Cardiac muscle cell (in vitro differentiated cells and primary cell): Measurements from ENCODE around the gene ARHGEF28. TPM values are rescaled to one million over a fixed set of nuclear protein-coding genes. Genes with fewer than 3 reads are reported as not detected.

ENCODE experiments used
- DNase-seq, 2 donors: peaks; one replicate each; pipeline versions ENCODE4 v3.0.0 to v3.0.0-alpha.2; 2010 to 2017; ENCODE audit warnings: low read depth in 1 of 2, low spot score in 1 of 2
- H3K27ac ChIP-seq: fragments of 200-600 bp; sonication (generic); 2 replicates; pipeline ENCODE4 v1.5.1; 2016
- H3K27me3 ChIP-seq: fragments of 200-600 bp; sonication (generic); 2 replicates; pipeline ENCODE4 v1.6.0; 2016; ENCODE audit warnings: control low read depth
- H3K36me3 ChIP-seq: fragments of 200-600 bp; sonication (generic); 2 replicates; pipeline ENCODE4 v1.5.1; 2016; ENCODE audit warnings: control low read depth
- H3K4me1 ChIP-seq: fragments of 200-600 bp; sonication (generic); 2 replicates; pipeline ENCODE4 v1.8.1; 2017; ENCODE audit warnings: low read depth, mild to moderate bottlenecking, mixed run types
- H3K4me3 ChIP-seq: fragments of 200-600 bp; sonication (generic); 2 replicates; pipeline ENCODE4 v1.5.1; 2016; ENCODE audit warnings: mild to moderate bottlenecking
- H3K9me3 ChIP-seq: fragments of 200-600 bp; sonication (generic); 2 replicates; pipeline ENCODE4 v1.5.1; 2017; ENCODE audit warnings: low read depth, mild to moderate bottlenecking, control low read depth
- CTCF ChIP-seq: IDR thresholded peaks from 2 replicates; pipeline ENCODE4 v1.5.1; 2012; ENCODE audit warnings: low read depth, mild to moderate bottlenecking, low read length
- polyA plus RNA-seq: library from polyadenylated mRNA; unstranded; fragments of >200 nt; fragmentation: Nextera tagmentation; extraction: Ambion mirVana; gene quantifications from 2 replicates; pipeline ENCODE4 v1.2.1, GENCODE V29; 2016
- total RNA-seq: library from RNA; depleted of rRNA; stranded (reverse); fragments of >200 nt; gene quantifications from 2 replicates; pipeline ENCODE4 v1.2.3, GENCODE V29; 2016

The ARHGEF28 gene
- total and polyA plus RNA-seq, 2 experiments from 2014 or later, result 0.30 TPM; not detected in 1

DNA sequence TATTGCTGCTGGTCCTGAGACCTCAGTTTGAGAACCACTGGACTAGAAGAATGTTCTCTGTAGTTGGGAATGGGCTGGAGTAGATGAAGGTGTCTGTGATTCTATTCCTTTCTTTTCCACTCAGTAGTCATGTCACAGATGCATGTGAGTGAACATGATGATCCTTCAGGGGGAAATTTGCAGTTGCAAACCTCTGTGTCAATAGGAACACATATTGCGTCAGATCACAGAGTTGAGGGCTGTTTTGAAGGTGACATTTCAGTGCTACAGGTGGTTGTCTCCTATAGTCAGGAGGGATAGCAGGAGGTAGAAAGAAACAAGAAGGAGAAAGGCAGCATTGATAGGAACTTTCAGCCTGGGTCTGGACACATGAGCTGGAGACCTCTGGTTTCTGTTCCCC is 239.3 kb downstream of the ARHGEF28 start:
- TF ChIP-seq CTCF, result no peak
- H3K27me3 ChIP-seq, result no peaks in the 10 kb centered on the region
- H3K4me1 ChIP-seq, result no peaks in the 10 kb centered on the region
- DNase-seq, result no peak
- no peaks in the 10 kb centered on the region for H3K36me3 ChIP-seq
- no peaks in the 10 kb centered on the region for H3K9me3 ChIP-seq
- H3K27ac ChIP-seq, result no peak overlapping the region
- no peak overlapping the region for H3K4me3 ChIP-seq

DNA sequence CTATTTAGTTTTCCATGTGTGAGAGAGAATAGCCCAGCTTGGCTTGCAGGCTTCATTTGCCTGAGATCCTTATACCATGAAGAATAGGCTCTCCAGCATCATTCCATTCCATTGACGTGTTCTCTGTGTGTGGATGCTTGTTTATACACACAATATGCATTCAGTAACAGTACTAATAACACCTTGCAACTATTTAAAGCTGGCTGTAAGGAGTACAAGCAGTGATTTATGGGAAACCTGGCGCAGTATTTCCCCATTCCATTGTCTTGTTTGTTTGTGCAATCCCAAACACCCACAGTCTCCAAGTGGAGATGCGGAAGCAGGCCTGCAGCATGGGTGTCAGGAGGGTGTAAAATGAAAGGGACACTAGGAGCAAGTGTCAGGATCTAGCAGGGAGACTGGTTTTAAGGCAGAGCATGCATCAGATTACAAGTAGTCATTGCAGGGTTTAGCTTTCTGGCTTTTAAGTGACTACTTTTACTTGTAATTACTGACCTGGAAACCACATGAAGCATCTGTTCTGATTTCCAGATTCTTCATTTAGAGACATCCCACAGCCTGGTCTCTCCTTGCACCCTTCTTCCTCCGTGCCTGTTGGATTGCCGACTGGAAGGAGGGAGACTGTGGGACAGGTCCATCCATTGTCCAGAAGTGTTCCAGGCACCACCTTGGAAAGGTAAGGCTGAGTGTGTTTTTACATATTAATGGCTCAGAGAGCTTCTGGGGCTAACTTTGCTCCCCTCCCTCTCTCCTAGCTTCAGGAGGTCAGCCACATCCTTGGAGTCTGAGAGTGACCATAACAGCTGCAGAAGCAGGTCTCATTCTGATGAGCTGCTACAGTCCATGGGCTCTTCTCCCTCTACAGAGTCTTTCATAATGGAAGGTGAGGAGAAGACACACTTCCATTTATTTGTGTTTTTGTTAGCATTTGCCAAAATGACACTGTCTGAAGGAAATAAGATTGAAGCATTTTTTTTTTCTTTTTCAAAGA is 241.6 kb downstream of the ARHGEF28 start:
- Histone ChIP-seq H3K4me3 (no peak overlapping the region), H3K36me3 (no peaks in the 10 kb centered on the region), H3K9me3 (no peaks in the 10 kb centered on the region), H3K27me3 (no peaks in the 10 kb centered on the region), H3K4me1 (no peaks in the 10 kb centered on the region), H3K27ac (no peak overlapping the region)
- no peak for TF ChIP-seq CTCF
- peak in 1 of 2 donors; percentile 15 for DNase-seq

DNA sequence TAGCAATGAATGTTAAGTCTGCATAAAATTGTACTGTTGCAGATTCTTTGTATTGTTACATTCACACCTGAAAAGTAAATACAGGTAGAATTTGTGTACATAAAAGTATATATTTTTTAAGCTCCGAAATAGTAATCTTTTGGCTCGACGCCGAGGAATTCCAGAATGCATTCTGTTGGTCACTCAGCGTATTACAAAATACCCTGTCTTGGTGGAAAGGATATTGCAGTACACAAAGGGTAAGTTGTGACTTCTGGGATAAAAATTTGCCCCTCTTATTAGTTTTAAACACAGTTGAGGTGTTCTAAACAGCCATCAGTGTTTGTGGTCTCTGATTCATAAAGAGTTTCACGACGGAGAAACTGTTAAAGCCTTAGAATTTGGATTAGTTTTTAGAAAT is 257.6 kb downstream of the ARHGEF28 start:
- no peak overlapping the region for H3K27ac ChIP-seq
- no peaks in the 10 kb centered on the region for H3K9me3 ChIP-seq
- H3K36me3 ChIP-seq, result no peaks in the 10 kb centered on the region
- peak in 1 of 2 donors; percentile 62 for DNase-seq
- H3K4me1 ChIP-seq, result no peaks in the 10 kb centered on the region
- no peak overlapping the region for H3K4me3 ChIP-seq
- TF ChIP-seq CTCF, result no peak
- peaks cover 9% of the 10 kb centered on the region for H3K27me3 ChIP-seq

- H3K4me1 ChIP-seq, result no peaks in the 10 kb centered on the region
- no peak overlapping the region for H3K27ac ChIP-seq
- H3K36me3 ChIP-seq, result no peaks in the 10 kb centered on the region
- no peaks in the 10 kb centered on the region for H3K9me3 ChIP-seq
- peaks cover 22% of the 10 kb centered on the region for H3K27me3 ChIP-seq
- no peak for TF ChIP-seq CTCF
- no peak overlapping the region for H3K4me3 ChIP-seq
- no peak for DNase-seq
Observed at GRCh38 chr5:73887688-73888087, 261.7 kb downstream of the ARHGEF28 start.

GRCh38 chr5:73890569-73890968 is 264.6 kb downstream of the ARHGEF28 start:
- no peaks in the 10 kb centered on the region for H3K9me3 ChIP-seq
- H3K4me3 ChIP-seq, result no peak overlapping the region
- H3K4me1 ChIP-seq, result no peaks in the 10 kb centered on the region
- H3K36me3 ChIP-seq, result no peaks in the 10 kb centered on the region
- peaks cover 22% of the 10 kb centered on the region for H3K27me3 ChIP-seq
- DNase-seq, result no peak
- no peak overlapping the region for H3K27ac ChIP-seq
- no peak for TF ChIP-seq CTCF
